Neuronal stem cell (in vitro differentiated cells): ENCODE measurements around the gene SMIM7.
"Not testable (repeated sequence)": the region's sequence is repeated elsewhere in the genome, so short reads cannot be mapped to it uniquely, and the experiment has no call there.

Experiments
- DNase-seq: peaks from one replicate; pipeline ENCODE4 v3.0.0-alpha.2; 2013; ENCODE audit warnings: low spot score
- H2AFZ ChIP-seq: one replicate; pipeline ENCODE4 v1.6.1; 2013; ENCODE audit warnings: mild to moderate bottlenecking, low read length, inconsistent platforms
- H2AK5ac ChIP-seq: 2 replicates; pipeline ENCODE4 v1.6.1; 2013; ENCODE audit warnings: low read depth, mild to moderate bottlenecking, inconsistent platforms, low read length, moderate library complexity, mixed read lengths
- H2BK120ac ChIP-seq: 2 replicates; pipeline ENCODE4 v1.6.1; 2013; ENCODE audit warnings: low read depth, mild to moderate bottlenecking, inconsistent platforms, low read length, moderate library complexity, mixed read lengths
- H2BK12ac ChIP-seq: one replicate; pipeline ENCODE4 v1.6.1; 2013; ENCODE audit warnings: low read length, inconsistent platforms
- H2BK15ac ChIP-seq: 2 replicates; pipeline ENCODE4 v1.6.1; 2013; ENCODE audit warnings: mild to moderate bottlenecking, low read length, inconsistent platforms, mixed read lengths
- H2BK5ac ChIP-seq: one replicate; pipeline ENCODE4 v1.6.1; 2013; ENCODE audit warnings: inconsistent platforms, mild to moderate bottlenecking, low read length, moderate library complexity
- H3K14ac ChIP-seq: one replicate; pipeline ENCODE4 v1.6.1; 2013; ENCODE audit warnings: low read length, inconsistent platforms
- H3K18ac ChIP-seq: 2 replicates; pipeline ENCODE4 v1.6.1; 2013; ENCODE audit warnings: low read length, inconsistent platforms
- H3K23ac ChIP-seq: 2 replicates; pipeline ENCODE4 v1.6.1; 2013; ENCODE audit warnings: low read depth, mild to moderate bottlenecking, mixed read lengths, low read length, inconsistent platforms; ENCODE audit not compliant: poor library complexity
- H3K27ac ChIP-seq: replicated peaks from 3 replicates; pipeline ENCODE4 v1.5.1; 2013; ENCODE audit warnings: low read length, inconsistent platforms
- H3K27me3 ChIP-seq, 3 experiments: 2 replicates each; pipeline ENCODE4 v1.6.1; 2013; ENCODE audit warnings: low read length in 3 of 3, mild to moderate bottlenecking in 2 of 3, inconsistent platforms in 1 of 3, low read depth in 1 of 3, mixed read lengths in 1 of 3, moderate library complexity in 1 of 3; ENCODE audit not compliant: control insufficient read depth in 3 of 3, insufficient read depth in 3 of 3
- H3K36me3 ChIP-seq, 2 donors: replicated peaks in 1 of 2; 2 replicates each; pipeline ENCODE4 v1.6.1; 2013; ENCODE audit warnings: low read length in 2 of 2; ENCODE audit not compliant: control insufficient read depth in 2 of 2, insufficient read depth in 2 of 2
- H3K4ac ChIP-seq: 2 replicates; pipeline ENCODE4 v1.6.1; 2013; ENCODE audit warnings: inconsistent platforms, mild to moderate bottlenecking, low read length, moderate library complexity
- H3K4me1 ChIP-seq, 2 donors: 1 replicate in 1 of 2; 2 replicates in 1 of 2; pipeline ENCODE4 v1.6.1; 2013; ENCODE audit warnings: low read length in 2 of 2, low read depth in 1 of 2; ENCODE audit not compliant: control insufficient read depth in 2 of 2, insufficient read depth in 1 of 2
- H3K4me2 ChIP-seq: one replicate; pipeline ENCODE4 v1.6.1; 2013; ENCODE audit warnings: mild to moderate bottlenecking, low read length, inconsistent platforms; ENCODE audit not compliant: insufficient read depth, poor library complexity, severe bottlenecking
- H3K4me3 ChIP-seq, 2 donors: 2 replicates each; pipeline ENCODE4 v1.5.1; 2013; ENCODE audit warnings: low read length in 2 of 2, mild to moderate bottlenecking in 2 of 2, inconsistent platforms in 1 of 2, moderate library complexity in 1 of 2
- H3K79me1 ChIP-seq: one replicate; pipeline ENCODE4 v1.6.1; 2013; ENCODE audit warnings: low read depth, mild to moderate bottlenecking, inconsistent platforms, low read length, moderate library complexity
- H3K9ac ChIP-seq: one replicate; pipeline ENCODE4 v1.6.1; 2013; ENCODE audit warnings: mild to moderate bottlenecking, low read depth, low read length, inconsistent platforms; ENCODE audit not compliant: poor library complexity
- H3K9me3 ChIP-seq, 2 donors: replicated peaks in 1 of 2; 2 replicates each; pipeline versions ENCODE3 to v1.6.1; 2013; ENCODE audit warnings: low read length in 2 of 2, mild to moderate bottlenecking in 2 of 2, inconsistent platforms in 1 of 2, low read depth in 1 of 2, mixed read lengths in 1 of 2, moderate library complexity in 1 of 2; ENCODE audit not compliant: control insufficient read depth in 2 of 2, insufficient read depth in 1 of 2
- H4K8ac ChIP-seq: one replicate; pipeline ENCODE4 v1.6.1; 2013; ENCODE audit warnings: low read depth, mild to moderate bottlenecking, inconsistent platforms, low read length, moderate library complexity
- H4K91ac ChIP-seq: one replicate; pipeline ENCODE4 v1.6.1; 2013; ENCODE audit warnings: low read length, low read depth, mild to moderate bottlenecking, inconsistent platforms; ENCODE audit not compliant: poor library complexity
- WGBS, 2 donors: extraction: QIAGEN DNeasy Blood & Tissue Kit; methylation state at CpG; one replicate each; pipeline ENCODE4 v1.1.7; 2013; ENCODE audit warnings: missing lambda C conversion rate in 2 of 2, mixed read lengths in 1 of 2; ENCODE audit not compliant: insufficient read length in 2 of 2, insufficient replicate concordance in 1 of 2; ENCODE audit errors: extremely low coverage in 2 of 2; 5-methylcytosine and 5-hydroxymethylcytosine counted together

SMIM7 gene

GRCh38 chr19:16652854-16653253 is 7.1 kb downstream of the SMIM7 start:
- H3K79me1 ChIP-seq, result peaks cover 3% of the 10 kb centered on the region
- no peak overlapping the region for H2BK5ac ChIP-seq
- no peak overlapping the region for H3K4ac ChIP-seq
- H3K36me3 ChIP-seq, result peaks cover 50 to 96% of the 10 kb centered on the region in 2 donors
- no peak overlapping the region for H3K23ac ChIP-seq
- no peak overlapping the region for H4K91ac ChIP-seq
- H3K14ac ChIP-seq, result no peak overlapping the region
- no peak overlapping the region for H2BK120ac ChIP-seq
- H4K8ac ChIP-seq, result no peak overlapping the region
- H3K9me3 ChIP-seq, result peaks cover 0 to 2% of the 10 kb centered on the region in 2 donors
- H3K27ac ChIP-seq, result no peak overlapping the region
- WGBS, 2 donors, result no CpG with 5 or more reads among the region's 7 CpGs
- H3K9ac ChIP-seq, result no peak overlapping the region
- H2AFZ ChIP-seq, result no peak overlapping the region
- no peak overlapping the region for H2BK12ac ChIP-seq
- H3K18ac ChIP-seq, result no peak overlapping the region
- no peak overlapping the region for H2BK15ac ChIP-seq
- no peaks in the 10 kb centered on the region for H3K27me3 ChIP-seq
- no peak overlapping the region for H3K4me2 ChIP-seq
- no peak overlapping the region for H2AK5ac ChIP-seq
- no peaks in the 10 kb centered on the region for H3K4me1 ChIP-seq
- no peak overlapping the region for H3K4me3 ChIP-seq
- no peak for DNase-seq

GRCh38 chr19:16651421-16652188 is 8.3 kb downstream of the SMIM7 start:
- WGBS, 2 donors, result no CpG with 5 or more reads among the region's 8 CpGs

GRCh38 chr19:16650821-16651220 is 9.1 kb downstream of the SMIM7 start:
- Histone ChIP-seq H3K27me3 (no peaks in the 10 kb centered on the region), H3K79me1 (peaks cover 1% of the 10 kb centered on the region), H4K91ac (no peak overlapping the region), H3K4me2 (no peak overlapping the region), H2BK12ac (no peak overlapping the region), H3K9ac (no peak overlapping the region), H2BK120ac (no peak overlapping the region), H3K36me3 (peaks cover 49 to 97% of the 10 kb centered on the region in 2 donors), H3K14ac (no peak overlapping the region), H3K18ac (no peak overlapping the region), H3K4ac (no peak overlapping the region), H3K4me3 (no peak overlapping the region), H3K9me3 (peaks cover 0 to 2% of the 10 kb centered on the region in 2 donors), H3K27ac (no peak overlapping the region), H2AFZ (no peak overlapping the region), H2BK15ac (no peak overlapping the region), H4K8ac (no peak overlapping the region), H2AK5ac (no peak overlapping the region), H3K23ac (no peak overlapping the region), H2BK5ac (no peak overlapping the region), H3K4me1 (no peaks in the 10 kb centered on the region)
- WGBS, 2 donors, result no CpG with 5 or more reads among the region's 2 CpGs
- no peak for DNase-seq

More at GRCh38 chr19:16651421-16652188, 8.3 kb downstream of the SMIM7 start:
- not testable (repeated sequence) for H3K4me3 ChIP-seq, H3K18ac ChIP-seq, H2AFZ ChIP-seq, H3K9ac ChIP-seq, H2BK12ac ChIP-seq, H2BK15ac ChIP-seq, H3K4ac ChIP-seq, H3K79me1 ChIP-seq, H4K91ac ChIP-seq, DNase-seq, H4K8ac ChIP-seq, H2BK120ac ChIP-seq, H3K4me1 ChIP-seq, H2AK5ac ChIP-seq, H3K4me2 ChIP-seq, H3K14ac ChIP-seq, H3K27me3 ChIP-seq, H2BK5ac ChIP-seq, H3K23ac ChIP-seq, H3K9me3 ChIP-seq, H3K27ac ChIP-seq
- H3K36me3 ChIP-seq, result peaks cover 48 to 96% of the 10 kb centered on the region in 2 donors

- H3K27me3 ChIP-seq, result no peaks in the 10 kb centered on the region
- no peak overlapping the region for H2BK120ac ChIP-seq
- H3K4me1 ChIP-seq, result no peaks in the 10 kb centered on the region
- peaks cover 52 to 98% of the 10 kb centered on the region in 2 donors for H3K36me3 ChIP-seq
- no peak overlapping the region for H3K9ac ChIP-seq
- H3K4ac ChIP-seq, result no peak overlapping the region
- H2BK15ac ChIP-seq, result no peak overlapping the region
- H3K4me2 ChIP-seq, result no peak overlapping the region
- H2AFZ ChIP-seq, result no peak overlapping the region
- WGBS, 2 donors, result no CpG with 5 or more reads among the region's 9 CpGs
- no peak overlapping the region for H3K14ac ChIP-seq
- H3K4me3 ChIP-seq, result no peak overlapping the region
- DNase-seq, result no peak
- H2BK5ac ChIP-seq, result no peak overlapping the region
- H4K91ac ChIP-seq, result no peak overlapping the region
- no peak overlapping the region for H3K23ac ChIP-seq
- peaks cover 2% of the 10 kb centered on the region for H3K79me1 ChIP-seq
- H3K18ac ChIP-seq, result no peak overlapping the region
- H2BK12ac ChIP-seq, result no peak overlapping the region
- peaks cover 0 to 2% of the 10 kb centered on the region in 2 donors for H3K9me3 ChIP-seq
- H4K8ac ChIP-seq, result no peak overlapping the region
- H3K27ac ChIP-seq, result no peak overlapping the region
- H2AK5ac ChIP-seq, result no peak overlapping the region
Measured at GRCh38 chr19:16649734-16650133, 10.2 kb downstream of the SMIM7 start.
